Measurements from ENCODE around the gene XPR1. TPM values are rescaled to one million over a fixed set of nuclear protein-coding genes. Genes with fewer than 3 reads are reported as not detected.
"Not testable (repeated sequence)": the region's sequence is repeated elsewhere in the genome, so short reads cannot be mapped to it uniquely, and the experiment has no call there.

Gene XPR1
- total RNA-seq, 1 donor from 2014 or later, result 62.6 TPM

- Mint-ChIP-seq H3K4me1 (ENCODE audit: low read depth) (peaks cover 24% of the 10 kb centered on the region), H3K4me3 (ENCODE audit: low read depth) (no peak overlapping the region), H3K9me3 (ENCODE audit: low read depth) (no peaks in the 10 kb centered on the region), H3K27ac (peak overlapping the region; percentile 14), H3K27me3 (no peaks in the 10 kb centered on the region), H3K36me3 (ENCODE audit: insufficient read depth) (peaks cover 9% of the 10 kb centered on the region)
- DNase-seq (ENCODE audit: low spot score, unreplicated experiment), result no peak
- TF ChIP-seq CTCF (IDR thresholded peaks at IDR 0.05; ENCODE audit: unreplicated experiment), result no peak
Measured at GRCh38 chr1:180787628-180788307, 155.9 kb downstream of the XPR1 start.

GRCh38 chr1:180789460-180789859 lies 157.6 kb downstream of the XPR1 start:
- Mint-ChIP-seq H3K4me1 (ENCODE audit: low read depth) (peaks cover 24% of the 10 kb centered on the region), H3K9me3 (ENCODE audit: low read depth) (no peaks in the 10 kb centered on the region), H3K27me3 (no peaks in the 10 kb centered on the region), H3K27ac (no peak overlapping the region), H3K4me3 (ENCODE audit: low read depth) (no peak overlapping the region), H3K36me3 (ENCODE audit: insufficient read depth) (peaks cover 9% of the 10 kb centered on the region)
- no peak for DNase-seq (ENCODE audit: low spot score, unreplicated experiment)
- no peak for TF ChIP-seq CTCF (IDR thresholded peaks at IDR 0.05; ENCODE audit: unreplicated experiment)

GRCh38 chr1:180791152-180791551 lies 159.3 kb downstream of the XPR1 start:
- not testable (repeated sequence) for H3K36me3 Mint-ChIP-seq (ENCODE audit: insufficient read depth); H3K27ac Mint-ChIP-seq; DNase-seq (ENCODE audit: low spot score, unreplicated experiment); H3K9me3 Mint-ChIP-seq (ENCODE audit: low read depth); H3K4me3 Mint-ChIP-seq (ENCODE audit: low read depth); H3K27me3 Mint-ChIP-seq
- H3K4me1 Mint-ChIP-seq (ENCODE audit: low read depth), result peaks cover 14% of the 10 kb centered on the region

- H3K27me3 Mint-ChIP-seq, result no peaks in the 10 kb centered on the region
- no peak for TF ChIP-seq CTCF (IDR thresholded peaks at IDR 0.05; ENCODE audit: unreplicated experiment)
- H3K36me3 Mint-ChIP-seq (ENCODE audit: insufficient read depth), result peaks cover 9% of the 10 kb centered on the region
- H3K4me3 Mint-ChIP-seq (ENCODE audit: low read depth), result no peak overlapping the region
- no peak overlapping the region for H3K27ac Mint-ChIP-seq
- H3K9me3 Mint-ChIP-seq (ENCODE audit: low read depth), result no peaks in the 10 kb centered on the region
- peaks cover 7% of the 10 kb centered on the region for H3K4me1 Mint-ChIP-seq (ENCODE audit: low read depth)
- no peak for DNase-seq (ENCODE audit: low spot score, unreplicated experiment)
Measured at GRCh38 chr1:180791806-180792205, 160.0 kb downstream of the XPR1 start.

GRCh38 chr1:180793451-180793850 lies 161.6 kb downstream of the XPR1 start:
- H3K27me3 Mint-ChIP-seq, result no peaks in the 10 kb centered on the region
- H3K4me1 Mint-ChIP-seq (ENCODE audit: low read depth), result no peaks in the 10 kb centered on the region
- no peak for DNase-seq (ENCODE audit: low spot score, unreplicated experiment)
- no peak overlapping the region for H3K4me3 Mint-ChIP-seq (ENCODE audit: low read depth)
- TF ChIP-seq CTCF (IDR thresholded peaks at IDR 0.05; ENCODE audit: unreplicated experiment), result no peak
- no peak overlapping the region for H3K27ac Mint-ChIP-seq
- H3K9me3 Mint-ChIP-seq (ENCODE audit: low read depth), result no peaks in the 10 kb centered on the region
- peaks cover 8% of the 10 kb centered on the region for H3K36me3 Mint-ChIP-seq (ENCODE audit: insufficient read depth)
